Forelimb muscle (tissue), 1 donor: Measurements from ENCODE around the gene MAJIN. TPM values are rescaled to one million over a fixed set of nuclear protein-coding genes. Genes with fewer than 3 reads are reported as not detected.
"Not testable (repeated sequence)": the region's sequence is repeated elsewhere in the genome, so short reads cannot be mapped to it uniquely, and the experiment has no call there.

Experiments
- DNase-seq: peaks from one replicate; pipeline ENCODE4 v3.0.0-alpha.2; 2013; ENCODE audit warnings: low read depth
- polyA plus RNA-seq: library from polyadenylated mRNA; unstranded; fragments of 120-200 nt; gene quantifications from one replicate; pipeline ENCODE4 v1.2.1, GENCODE V29; 2013; ENCODE audit not compliant: insufficient read length

The MAJIN gene
- polyA plus RNA-seq, 1 donor: not detected

DNA sequence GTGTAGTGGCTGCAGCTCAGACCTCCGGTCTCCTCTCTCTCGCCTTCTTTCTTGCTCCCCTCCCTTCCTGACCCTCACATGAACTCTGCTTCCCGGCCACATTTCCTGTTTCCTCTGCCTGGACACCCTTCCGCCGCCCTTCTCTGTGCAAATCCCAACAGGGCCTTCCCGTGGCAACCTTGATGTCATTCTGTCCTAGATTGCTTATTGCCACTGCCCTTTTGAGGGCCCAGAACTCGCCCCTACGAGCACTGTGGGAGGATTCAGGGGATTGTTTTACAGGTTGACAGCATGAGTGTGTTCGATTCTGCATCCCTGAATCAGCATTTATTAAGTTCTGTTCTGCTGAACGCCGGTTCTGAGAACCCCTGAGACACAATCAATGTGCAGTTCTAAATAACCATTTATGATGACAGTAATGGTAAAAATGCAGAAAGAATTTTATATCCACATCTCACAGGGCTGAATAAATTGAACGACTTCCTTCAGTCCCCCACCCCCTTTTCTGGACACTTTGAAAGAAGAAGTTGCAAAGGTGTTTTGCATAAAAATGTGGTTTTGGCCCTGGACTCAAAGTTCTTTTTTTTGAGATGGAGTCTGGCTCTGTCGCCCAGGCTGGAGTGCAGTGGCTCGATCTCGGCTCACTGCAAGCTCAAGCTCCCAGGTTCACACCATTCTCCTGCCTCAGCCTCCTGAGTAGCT lies 18.5 kb upstream of the MAJIN start:
- no peak for DNase-seq

DNA sequence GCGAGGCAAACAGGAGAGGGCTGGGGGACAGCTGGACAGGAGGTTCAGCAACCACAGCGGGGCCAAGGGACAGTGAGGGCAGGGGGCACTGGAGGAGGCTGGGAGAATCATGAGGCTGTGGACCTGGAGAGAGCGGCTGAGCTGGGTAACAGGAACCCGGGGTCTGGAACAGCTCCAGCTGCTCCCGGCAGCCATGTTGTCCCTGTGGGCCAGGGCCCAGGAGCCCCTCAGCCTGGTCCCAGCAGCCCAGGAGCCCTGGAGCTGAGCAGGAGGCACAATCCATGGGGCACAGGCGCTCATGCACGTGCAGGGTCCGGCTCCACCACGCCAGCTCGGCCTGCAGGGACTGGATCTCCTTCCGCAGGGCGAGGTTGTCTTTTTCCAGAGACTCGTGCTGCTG lies 17.5 kb upstream of the MAJIN start:
- no peak for DNase-seq

DNA sequence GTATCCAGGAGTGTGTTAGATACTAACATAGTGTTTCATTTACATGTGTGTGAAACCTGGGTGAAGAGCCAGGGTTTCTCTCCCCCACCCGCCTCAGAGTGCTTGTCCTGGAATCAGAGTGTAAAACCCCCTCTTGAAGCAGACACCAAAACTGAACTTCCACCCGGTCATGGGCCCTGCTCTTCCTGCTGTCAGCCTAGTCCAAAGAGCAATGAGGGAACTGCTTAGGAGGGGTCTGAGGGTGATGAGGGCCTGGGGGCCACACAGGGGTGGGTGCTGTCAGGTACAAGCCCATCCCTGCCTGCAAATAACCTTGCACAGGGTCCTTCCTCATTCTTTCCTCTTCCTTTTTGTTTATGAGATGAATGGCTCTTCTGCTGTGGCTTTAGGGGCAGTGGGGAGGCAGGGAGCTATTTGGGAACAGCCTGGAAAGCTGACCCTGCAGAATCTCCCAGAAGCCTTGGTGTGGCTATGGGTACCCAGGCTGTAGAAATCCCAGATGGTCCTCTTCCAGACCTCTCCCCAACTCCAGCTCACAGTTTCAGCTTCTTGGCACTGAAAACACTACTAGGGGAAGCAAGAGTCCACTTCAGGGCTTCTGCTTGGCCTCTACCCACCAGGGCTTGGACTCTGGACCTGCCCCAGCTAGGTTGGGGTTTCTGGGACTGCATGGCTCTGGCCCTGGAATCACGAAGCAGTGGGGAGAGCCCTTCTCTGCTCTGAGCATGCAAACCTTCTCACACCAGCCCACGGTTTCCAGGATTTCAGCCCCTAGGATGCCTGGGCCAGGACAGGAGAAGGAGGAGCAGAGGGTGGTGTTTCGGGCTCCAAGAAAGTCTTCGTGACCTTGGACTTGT lies 16.3 kb upstream of the MAJIN start:
- DNase-seq: no peak

DNA sequence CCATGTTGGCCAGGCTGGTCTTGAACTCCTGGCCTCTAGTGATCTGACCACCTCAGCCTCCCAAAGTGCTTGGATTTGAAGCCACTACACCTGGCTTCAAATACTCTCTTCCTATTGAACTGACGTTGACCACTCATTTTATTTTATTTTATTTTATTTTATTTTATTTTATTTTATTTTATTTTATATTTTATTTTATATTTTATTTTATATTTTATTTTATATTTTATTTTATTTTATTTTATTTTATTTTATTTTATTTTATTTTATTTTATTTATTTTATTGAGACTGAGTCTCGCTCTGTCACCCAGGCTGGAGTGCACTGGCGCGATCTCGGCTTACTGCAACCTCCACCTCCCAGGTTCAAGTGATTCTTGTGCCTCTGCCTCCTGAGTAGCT lies 11.4 kb upstream of the MAJIN start:
- DNase-seq: not testable (repeated sequence)

DNA sequence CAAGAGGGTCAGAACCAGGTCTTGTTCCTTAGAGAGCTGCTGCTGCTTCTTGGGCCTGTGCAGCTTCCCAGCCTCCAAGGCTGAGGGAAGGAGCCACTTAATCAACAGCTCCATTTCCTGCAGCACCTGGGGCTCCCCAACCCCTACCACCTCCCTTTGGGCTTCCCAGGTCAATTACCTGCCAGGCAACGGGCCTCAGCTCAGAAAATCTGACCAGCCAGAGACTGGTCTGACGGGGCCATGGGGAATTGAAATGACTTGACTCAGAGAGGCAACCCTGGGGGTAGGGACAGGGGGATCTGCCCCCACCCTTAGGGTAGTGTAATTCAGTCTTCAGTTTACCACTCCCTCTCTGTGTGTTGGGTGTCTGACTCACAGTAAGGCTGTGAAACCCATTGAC lies 4.7 kb upstream of the MAJIN start:
- no peak for DNase-seq

DNA sequence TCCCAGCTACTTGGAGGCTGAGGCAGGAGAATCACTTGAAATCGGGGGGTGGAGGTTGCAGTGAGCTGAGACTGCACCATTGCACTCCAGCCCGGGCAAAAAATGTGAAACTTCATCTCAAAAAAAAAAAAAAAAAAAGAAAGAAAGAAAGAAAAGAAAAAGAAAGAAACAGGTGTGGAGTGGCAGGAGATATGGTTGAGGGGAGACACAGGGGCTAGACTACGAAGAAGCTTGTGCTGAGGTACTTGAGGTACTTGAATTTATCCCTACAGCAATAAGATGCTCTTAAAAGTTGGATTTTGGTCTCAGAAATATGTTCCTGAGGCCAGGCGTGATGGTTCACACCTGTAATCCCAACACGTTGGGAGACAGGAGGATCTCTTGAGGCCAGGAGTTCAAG lies 2.2 kb upstream of the MAJIN start:
- no peak for DNase-seq

DNA sequence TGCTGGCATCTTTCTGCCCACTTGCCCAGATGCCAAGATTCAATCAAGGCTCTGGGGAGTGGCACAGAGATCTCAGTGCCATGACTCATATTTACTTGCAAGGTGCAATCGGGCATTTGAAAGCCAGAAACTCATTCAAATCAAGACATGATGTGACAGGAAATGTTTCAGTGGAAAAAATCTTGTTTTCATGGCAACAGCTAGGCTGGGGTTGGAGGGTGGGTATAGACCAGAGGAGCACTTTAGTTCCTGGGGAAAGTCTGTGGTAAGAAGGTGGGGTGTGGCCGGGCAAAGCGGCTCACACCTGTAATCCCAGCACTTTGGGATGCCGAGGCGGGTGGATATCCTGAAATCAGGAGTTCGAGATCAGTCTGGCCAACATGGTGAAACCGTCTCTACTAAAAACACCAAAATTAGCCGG lies 1.2 kb downstream of the MAJIN start:
- no peak for DNase-seq

DNA sequence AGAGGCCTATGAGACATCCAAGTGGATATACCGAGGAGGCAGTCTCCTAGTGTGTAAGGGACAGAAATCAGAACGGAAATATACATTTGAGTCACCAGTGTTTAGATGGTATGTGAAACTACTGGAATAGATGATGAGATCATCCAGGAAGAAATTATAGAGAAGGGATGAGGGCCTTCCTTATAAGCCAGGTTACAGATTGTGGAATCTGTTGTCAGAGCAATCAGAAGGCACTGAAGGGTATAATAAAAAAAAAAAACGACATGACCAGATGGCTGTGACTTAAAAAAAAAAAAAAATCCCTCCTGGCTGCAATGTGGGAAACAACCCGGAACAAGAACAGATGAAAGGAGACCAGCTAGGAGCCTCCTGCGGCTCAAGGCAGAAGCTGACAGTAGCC lies 2.7 kb downstream of the MAJIN start:
- no peak for DNase-seq

DNA sequence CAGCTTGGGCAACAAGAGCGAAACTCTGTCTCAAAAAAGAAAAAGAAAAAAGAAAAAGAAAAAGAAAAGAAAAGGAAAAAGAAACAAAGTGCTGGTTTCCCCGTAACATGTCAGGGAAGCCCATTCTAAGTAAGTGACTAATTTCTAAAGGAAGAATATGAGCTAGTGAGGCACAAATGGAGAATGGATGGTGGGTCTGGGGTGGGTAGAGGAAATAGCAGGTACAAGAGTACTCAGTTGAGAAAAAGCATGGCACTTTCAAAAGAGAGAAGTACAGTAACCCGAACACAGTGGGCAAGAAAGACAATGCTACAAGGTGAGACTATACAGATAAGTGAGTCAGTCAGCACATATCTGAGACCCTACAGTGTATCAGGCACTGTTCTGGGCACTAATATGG lies 4.5 kb downstream of the MAJIN start:
- no peak for DNase-seq

DNA sequence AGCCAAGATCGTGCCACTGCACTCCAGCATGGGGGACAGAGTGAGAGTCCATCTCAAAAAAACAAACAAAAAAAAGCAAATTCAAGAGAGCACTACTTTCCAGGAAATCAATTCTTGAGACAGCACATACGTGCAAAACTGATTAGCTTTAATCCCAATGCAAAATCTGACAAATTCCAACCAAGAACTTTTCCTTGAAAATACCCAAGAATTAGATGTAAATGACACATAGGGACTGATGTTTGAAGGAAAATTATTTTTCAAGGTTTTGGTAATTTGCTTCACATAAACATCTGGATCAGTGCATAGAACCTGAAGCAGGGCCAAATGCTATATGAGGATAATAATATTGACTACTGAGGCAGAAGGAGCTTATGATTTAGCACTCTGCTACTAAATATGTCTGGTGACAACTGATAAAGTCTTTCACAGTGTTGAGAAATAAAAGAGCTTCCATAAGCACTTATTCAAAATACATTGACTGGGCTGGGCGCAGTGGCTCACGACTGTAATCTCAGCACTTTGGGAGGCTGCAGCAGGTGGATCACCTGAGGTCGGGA lies 8.8 kb downstream of the MAJIN start:
- no peak for DNase-seq

DNA sequence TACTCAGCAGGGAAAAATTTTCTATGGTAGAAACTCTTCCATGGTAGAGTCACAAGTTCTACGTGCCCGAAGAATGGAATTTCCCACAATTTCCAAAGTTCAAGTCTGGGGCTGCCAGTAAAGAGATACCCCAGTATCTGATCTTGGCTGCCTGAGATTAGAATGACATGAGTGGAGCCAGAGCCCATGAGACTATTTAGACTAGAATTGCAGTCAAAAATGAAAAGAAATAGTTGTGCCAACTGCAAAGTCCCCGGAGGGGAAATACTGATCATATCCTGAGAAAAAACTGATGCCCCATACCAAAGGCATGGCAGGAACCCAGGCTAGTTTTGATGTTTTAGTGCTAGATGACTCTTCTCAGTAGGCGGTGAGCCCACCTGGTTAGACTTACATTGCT lies 11.2 kb downstream of the MAJIN start:
- DNase-seq: no peak

DNA sequence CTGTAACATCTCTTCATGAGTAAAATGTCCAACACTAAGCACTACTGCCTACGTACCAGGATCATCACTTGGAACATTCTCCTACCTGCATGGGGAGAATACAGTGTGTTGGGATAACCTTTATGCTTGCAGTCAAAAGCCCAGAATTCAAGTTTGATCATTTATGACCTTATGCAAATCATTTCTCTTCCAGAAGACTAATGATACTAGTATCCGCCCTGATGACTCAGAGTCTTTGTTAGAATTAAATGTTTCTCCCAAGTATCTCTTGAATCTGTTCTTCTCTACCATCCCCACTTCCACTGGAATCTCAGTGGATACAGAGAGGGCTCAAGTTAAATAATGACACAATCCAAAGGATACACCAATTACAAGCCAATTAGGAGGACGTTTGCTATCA lies 12.4 kb downstream of the MAJIN start:
- DNase-seq: no peak

DNA sequence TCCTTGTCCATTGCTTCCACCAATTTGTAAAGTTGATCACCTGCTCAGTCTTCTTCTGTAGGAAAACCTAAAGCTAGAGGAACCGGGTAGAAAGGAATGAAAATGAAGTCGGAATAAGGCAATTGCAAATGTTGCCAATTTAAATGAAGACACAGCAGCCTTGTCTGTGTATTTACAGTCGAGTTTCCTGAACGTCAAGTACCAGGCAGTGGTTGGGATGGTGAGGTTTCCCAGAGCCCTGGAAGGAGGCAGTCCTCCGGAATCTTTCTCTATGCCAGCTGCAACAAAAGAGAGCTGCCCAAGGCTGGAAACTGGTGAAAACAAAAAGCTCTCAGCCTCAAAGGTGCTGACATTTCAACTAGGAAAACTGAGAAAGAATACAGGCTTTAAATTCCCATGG lies 17.7 kb downstream of the MAJIN start:
- DNase-seq: no peak

DNA sequence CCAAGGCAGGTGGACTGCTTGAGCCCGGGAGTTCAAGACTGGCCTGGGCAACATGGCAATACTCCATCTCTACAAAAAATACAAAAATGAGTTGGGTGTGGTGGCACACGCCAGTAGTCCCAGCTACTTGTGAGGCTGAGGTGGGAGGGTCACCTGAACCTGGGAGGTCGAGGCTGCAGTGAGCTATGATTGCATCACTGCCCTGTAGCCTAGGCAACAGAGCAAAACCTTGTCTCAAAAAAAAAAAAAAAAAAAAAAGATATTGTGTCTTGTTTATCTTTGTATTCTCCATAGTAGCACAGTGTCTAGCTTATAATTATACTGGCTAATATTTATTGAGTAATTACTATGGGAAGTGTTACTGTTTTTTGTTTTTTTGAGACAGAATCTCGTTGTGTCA lies 20.4 kb downstream of the MAJIN start:
- DNase-seq: no peak

DNA sequence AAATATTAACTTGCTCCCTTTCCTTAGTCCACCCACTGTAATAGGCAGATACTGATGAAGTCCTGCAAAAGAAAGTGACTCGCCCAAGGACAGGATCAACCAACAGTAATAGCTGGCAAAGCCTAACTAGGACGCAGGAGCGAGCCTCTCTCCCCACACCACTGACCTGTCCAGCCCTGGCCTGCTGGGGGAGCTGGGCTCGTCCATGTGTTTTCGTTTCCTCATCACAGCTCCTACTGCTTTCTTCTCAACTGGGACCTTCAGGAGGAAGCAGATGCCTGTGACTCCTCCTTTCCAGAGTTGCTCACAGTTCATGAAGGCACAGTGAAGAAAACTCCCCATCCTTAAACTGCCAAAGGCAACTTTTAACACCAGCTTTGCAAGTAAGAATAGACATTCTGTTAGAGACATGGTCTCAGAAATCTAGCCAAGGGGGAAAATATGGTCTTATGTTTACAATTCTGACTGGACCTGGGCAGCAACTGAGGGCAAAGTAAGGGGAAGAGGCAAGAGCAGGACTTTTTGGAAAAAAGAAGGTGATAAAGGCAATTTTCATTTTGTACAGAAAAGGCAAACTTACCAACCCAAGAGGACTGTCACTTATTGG lies 24.6 kb downstream of the MAJIN start:
- no peak for DNase-seq

DNA sequence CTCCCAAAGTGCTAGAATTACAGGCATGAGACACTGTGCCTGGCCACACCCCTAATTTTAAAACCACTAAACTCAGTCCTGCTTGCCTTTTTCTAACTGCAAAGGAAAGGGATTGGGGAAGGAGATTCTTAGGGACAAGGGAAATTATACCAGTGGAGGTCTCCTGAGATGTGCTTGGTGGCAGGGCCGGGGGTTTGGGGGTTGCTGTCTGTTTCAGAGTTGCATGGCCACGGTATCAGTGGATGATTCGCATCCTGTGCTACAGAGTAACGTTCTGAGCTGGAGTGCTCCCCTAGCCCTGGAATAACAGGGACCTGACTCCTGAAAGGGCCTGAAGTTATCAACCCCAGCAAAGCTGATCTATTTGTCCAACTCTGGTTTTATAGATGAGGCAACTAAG lies 35.4 kb downstream of the MAJIN start:
- no peak for DNase-seq

DNA sequence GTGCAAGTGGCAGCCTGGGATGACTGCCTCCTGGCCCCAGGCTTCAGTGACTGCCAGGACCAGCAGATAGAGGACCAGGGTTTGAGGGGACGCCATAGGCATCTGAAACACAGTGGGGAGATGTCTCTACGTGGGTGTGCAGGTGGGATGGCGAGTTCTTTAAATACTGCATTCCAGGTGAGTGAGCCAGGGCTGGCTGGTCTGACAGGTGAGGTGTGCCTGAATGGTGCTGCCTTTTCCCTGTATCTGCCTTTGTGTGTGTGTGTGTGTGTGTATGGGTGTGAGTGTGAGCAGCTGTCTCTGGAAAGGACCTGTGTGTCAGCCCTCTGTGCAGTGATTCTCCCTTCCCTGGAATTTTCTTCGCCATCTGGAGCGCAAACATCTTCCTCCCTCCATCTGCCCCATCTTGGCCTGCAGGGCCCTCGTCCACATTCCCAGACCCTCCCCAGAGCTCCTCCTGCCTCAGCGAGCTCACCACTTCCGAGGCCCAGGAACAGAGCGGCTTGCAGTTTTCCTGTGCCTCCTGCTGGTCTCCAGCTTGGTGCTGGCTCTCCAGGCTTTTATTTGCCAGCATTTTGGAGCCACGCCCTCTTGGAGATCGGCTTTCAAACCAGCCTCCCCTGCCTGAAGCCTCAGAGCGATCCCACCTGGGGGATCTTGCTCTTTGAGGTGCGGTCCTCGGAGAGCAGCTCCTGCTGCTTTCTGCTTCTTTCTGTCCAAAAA lies 36.4 kb downstream of the MAJIN start, which contains the start of gene GPHA2:
Gene GPHA2, minus strand, starts transcription at position 535 of the 723 bp plus-strand sequence. Its CDS starts 433 bp downstream, at position 102.
- no peak for DNase-seq

DNA sequence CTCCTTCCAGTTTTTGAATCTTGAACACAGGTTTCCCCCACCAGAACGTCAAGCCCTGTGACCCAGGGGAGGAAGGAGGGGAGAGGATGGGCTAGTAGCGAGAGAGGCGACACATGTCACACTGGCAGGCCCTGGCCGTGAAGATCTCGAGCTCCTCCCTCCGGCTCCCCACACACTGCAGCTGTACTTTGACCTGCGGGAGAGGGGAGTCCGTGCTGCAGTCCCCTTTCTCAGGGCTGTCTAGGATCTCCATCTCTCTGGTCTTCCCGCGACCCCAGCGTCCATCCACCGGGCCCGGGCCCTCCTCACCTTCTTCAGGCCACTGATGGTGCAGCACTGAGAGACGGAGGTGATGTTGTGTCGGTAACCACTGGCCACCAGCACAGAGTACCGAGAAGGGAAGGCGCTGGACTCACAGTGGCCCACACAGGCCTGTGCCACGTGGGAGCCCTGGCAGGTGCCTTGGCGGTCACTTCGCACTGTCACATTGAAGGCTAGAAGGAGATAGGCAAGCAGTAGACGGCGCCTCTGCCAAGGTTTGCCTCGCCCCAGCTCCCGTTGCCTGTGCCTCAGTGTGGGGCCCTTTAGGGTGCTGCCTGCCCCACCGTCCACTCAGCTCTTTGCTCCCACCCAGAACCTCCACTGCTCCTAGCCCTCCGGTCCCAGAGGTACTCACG lies 37.1 kb downstream of the MAJIN start:
- no peak for DNase-seq

DNA sequence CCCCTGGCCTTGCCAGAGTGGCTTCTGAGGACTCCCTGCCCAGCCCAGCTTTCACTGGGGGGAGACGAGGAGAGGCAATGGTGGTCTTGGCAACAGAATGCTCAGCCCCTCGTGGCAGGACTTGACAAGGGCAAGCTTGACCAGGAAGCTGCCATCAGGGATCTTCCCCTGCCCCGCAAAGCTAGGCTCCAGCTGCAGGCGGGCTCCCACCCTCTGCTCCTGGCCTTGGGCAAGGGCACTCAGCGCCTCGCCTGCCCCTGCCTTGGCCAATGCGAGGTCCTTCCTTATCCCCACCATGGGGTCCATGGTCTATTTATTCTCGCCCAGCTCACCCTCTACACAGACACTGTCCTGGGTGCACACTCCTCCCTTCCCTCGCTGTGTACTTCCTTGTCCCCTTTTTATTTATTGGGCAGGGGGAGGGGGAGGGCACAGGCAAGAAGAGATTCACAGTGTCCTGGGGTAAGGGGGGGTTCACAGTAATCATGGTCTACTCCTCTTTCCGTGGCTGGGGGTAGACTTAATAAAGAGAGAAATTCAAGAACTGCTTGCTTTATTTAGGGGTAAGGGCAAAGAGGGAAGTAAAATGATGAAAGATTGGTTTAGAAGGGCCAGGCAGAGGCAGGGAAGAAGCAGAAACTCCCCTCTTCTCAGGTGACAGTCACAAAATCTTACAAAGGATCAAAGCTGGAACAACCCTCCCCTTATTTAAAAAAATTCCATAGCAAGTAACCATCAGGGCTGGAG lies 37.8 kb downstream of the MAJIN start:
- DNase-seq: no peak

DNA sequence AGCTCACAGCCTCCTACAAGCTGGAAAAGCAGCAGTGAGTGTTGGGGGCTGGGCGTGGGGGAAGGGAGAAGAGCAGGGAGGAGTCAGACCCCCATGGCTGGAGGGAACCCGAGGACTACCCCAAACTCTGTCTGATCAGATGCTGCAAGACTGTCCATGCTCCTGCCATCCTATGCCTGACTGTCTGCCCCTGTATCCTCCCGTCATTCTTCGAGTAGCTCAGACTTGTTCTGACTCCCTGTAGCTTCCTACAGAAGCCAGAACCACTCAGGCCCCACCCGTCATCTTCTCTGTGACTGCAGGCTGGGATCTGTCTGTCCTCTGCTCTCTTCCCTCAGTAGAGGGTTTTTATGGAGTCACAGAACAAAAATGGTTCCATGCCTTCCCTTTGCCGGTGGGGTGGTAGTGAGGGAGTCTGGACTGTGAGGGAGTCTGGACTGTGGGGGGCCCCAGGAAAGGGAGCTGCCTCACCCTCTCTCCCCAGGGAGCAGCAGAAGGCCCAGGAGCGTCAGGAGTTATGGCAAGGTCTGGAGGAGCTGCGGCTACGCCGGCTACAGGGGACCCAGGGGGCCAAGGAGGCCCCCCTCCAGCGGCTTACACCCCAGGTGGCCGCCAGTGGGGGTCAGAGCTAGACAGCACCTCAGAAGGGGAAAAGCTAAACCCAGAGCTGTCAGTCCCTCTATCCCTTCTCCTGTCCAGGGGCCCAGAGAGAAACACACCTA lies 38.5 kb downstream of the MAJIN start:
- no peak for DNase-seq
